MCF 10A (cell line): ENCODE data around the gene MOCS2. TPM values are rescaled to one million over a fixed set of nuclear protein-coding genes. Genes with fewer than 3 reads are reported as not detected.
A peak's percentile ranks its signal among the peaks of the same experiment; 100 is the strongest.

ENCODE experiments used
- BruUV-seq: library from RNA; stranded (reverse); fragments of 400-500 nt; replicated peaks from 2 replicates; lab custom pipeline; 2021; lab: Mats Ljungman, UMichigan
- CTCF ChIA-PET: fragments of 300-600 bp; sonication (Branson Sonifier 250); formaldehyde crosslinking; extraction: SDS; loops from one replicate; lab custom pipeline; 2021; ENCODE audit warnings: antibody characterized with exemption, inconsistent platforms; lab: Yijun Ruan, JAX
- POLR2A ChIA-PET: fragments of 300-600, 350-650 bp; sonication (Branson Sonifier 250); formaldehyde crosslinking; extraction: SDS; loops from one replicate; lab custom pipeline; 2020; ENCODE audit warnings: antibody characterized with exemption, inconsistent platforms; lab: Yijun Ruan, JAX
- DNase-seq: peaks from one replicate; pipeline ENCODE4 v3.0.0-alpha.2; 2018; ENCODE audit not compliant: unreplicated experiment
- H3K27ac Mint-ChIP-seq: one replicate; pipeline ENCODE4 v1.8.0; 2022; ENCODE audit warnings: mild to moderate bottlenecking, low read depth, mixed read lengths; ENCODE audit not compliant: unreplicated experiment
- H3K27me3 Mint-ChIP-seq: one replicate; pipeline ENCODE4 v1.8.0; 2022; ENCODE audit warnings: mixed read lengths; ENCODE audit not compliant: insufficient read depth, unreplicated experiment
- H3K36me3 Mint-ChIP-seq: one replicate; pipeline ENCODE4 v1.8.0; 2022; ENCODE audit warnings: mild to moderate bottlenecking, moderate library complexity, mixed read lengths; ENCODE audit not compliant: insufficient read depth, unreplicated experiment
- H3K4me1 Mint-ChIP-seq: one replicate; pipeline ENCODE4 v1.8.0; 2022; ENCODE audit warnings: mixed read lengths; ENCODE audit not compliant: insufficient read depth, unreplicated experiment
- H3K4me3 Mint-ChIP-seq: one replicate; pipeline ENCODE4 v1.8.0; 2022; ENCODE audit warnings: mild to moderate bottlenecking, moderate library complexity, mixed read lengths; ENCODE audit not compliant: unreplicated experiment
- H3K9me3 Mint-ChIP-seq: one replicate; pipeline ENCODE4 v1.8.0; 2022; ENCODE audit warnings: mixed read lengths; ENCODE audit not compliant: unreplicated experiment
- intact Hi-C: fragments of 100-400 bp; cut with micrococcal nuclease; formaldehyde crosslinking; loops from 2 replicates; pipeline ENCODE4 v1.14.1; 2022
- total RNA-seq: library from RNA; stranded (reverse); gene quantifications from 2 replicates; pipeline ENCODE4 v1.2.3, GENCODE V29; 2022
- TF ChIP-seq, protein P1 (sequence below): fragments of 200-600 bp; IDR thresholded peaks from one replicate; pipeline ENCODE4 v1.8.0; 2022; ENCODE audit warnings: antibody characterized with exemption, mild to moderate bottlenecking; ENCODE audit not compliant: unreplicated experiment

Gene MOCS2
- total RNA-seq, 1 experiment from 2014 or later: 43.0 TPM

DNA sequence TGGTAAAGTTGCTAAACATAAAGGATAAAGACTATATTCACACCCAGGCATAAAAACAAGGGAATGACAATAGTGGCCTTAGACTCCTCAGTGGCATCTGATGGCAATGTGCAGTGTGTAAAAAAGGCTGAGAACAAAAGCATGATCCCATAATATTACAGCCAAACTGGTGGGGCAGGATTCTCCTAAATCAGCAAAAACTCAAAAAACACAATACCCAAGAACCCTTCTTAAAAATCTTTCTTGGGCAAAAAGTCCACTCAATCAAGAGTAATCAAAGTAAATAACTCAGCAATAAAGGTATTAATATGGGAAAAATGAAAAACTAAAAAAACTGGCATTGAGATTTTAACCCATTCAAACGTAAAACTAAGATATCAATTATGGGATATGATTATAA lies 1.6 kb upstream of the MOCS2 start:
- Mint-ChIP-seq H3K36me3 (peaks cover 7% of the 10 kb centered on the region), H3K9me3 (no peaks in the 10 kb centered on the region), H3K27me3 (no peaks in the 10 kb centered on the region), H3K4me1 (peaks cover 8% of the 10 kb centered on the region), H3K4me3 (peak overlapping the region; percentile 97), H3K27ac (no peak overlapping the region)
- POLR2A ChIA-PET: interaction anchor here (2.3 kb wide), 1 partner anchor 10 kb away, joined by 9 read pairs; no protein-coding TSS in a partner anchor
- no TSS peak for BruUV-seq
- CTCF ChIA-PET: interaction anchor here (0.8 to 2.3 kb wide), 2 partner anchors 162 to 167 kb away, joined by 3 to 8 read pairs; no protein-coding TSS in a partner anchor
- no peak for DNase-seq
- TF ChIP-seq, protein P1, sequence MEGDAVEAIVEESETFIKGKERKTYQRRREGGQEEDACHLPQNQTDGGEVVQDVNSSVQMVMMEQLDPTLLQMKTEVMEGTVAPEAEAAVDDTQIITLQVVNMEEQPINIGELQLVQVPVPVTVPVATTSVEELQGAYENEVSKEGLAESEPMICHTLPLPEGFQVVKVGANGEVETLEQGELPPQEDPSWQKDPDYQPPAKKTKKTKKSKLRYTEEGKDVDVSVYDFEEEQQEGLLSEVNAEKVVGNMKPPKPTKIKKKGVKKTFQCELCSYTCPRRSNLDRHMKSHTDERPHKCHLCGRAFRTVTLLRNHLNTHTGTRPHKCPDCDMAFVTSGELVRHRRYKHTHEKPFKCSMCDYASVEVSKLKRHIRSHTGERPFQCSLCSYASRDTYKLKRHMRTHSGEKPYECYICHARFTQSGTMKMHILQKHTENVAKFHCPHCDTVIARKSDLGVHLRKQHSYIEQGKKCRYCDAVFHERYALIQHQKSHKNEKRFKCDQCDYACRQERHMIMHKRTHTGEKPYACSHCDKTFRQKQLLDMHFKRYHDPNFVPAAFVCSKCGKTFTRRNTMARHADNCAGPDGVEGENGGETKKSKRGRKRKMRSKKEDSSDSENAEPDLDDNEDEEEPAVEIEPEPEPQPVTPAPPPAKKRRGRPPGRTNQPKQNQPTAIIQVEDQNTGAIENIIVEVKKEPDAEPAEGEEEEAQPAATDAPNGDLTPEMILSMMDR: no peak
- intact Hi-C loops: no loop called here

- TF ChIP-seq, protein P1: no peak
- POLR2A ChIA-PET: interaction anchor here (0.6 to 2.3 kb wide), 24 partner anchors 9 to 1984 kb away, joined by 3 to 18 read pairs (median 4); partner anchors contain the start of gene ITGA2
- Mint-ChIP-seq H3K4me3 (peak overlapping the region; percentile 97), H3K36me3 (peaks cover 17% of the 10 kb centered on the region), H3K4me1 (peaks cover 18% of the 10 kb centered on the region), H3K9me3 (no peaks in the 10 kb centered on the region), H3K27me3 (no peaks in the 10 kb centered on the region), H3K27ac (peak overlapping the region; percentile 80)
- TSS peak; percentile 74 for BruUV-seq
- CTCF ChIA-PET: interaction anchor here (0.6 to 2.3 kb wide), 10 partner anchors 9 to 1621 kb away, joined by 3 to 10 read pairs (median 3); no protein-coding TSS in a partner anchor
- intact Hi-C loops: no loop called here
- DNase-seq: no peak
These were observed 599 bp upstream of the MOCS2 start for GRCh38 chr5:53110156-53110555.

DNA sequence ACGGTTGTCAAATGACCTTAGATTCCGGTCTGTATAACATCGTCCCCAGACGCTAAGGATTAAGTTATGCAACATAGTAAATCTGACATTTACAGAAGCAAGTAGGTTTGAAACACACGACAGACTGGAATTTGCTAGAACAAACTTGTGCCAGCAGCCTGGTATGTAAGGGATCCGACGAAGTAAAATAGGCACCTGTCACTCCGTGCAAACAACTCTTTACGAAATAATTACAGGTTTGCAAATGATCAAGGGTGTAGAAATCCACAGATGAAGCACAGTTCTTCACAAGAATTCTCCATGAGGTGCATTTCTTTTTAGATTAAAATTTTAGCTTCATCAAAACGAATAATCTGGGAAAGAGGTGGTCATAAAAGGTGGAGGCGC lies 508 bp downstream of the MOCS2 start:
- TSS peak; percentile 35 for BruUV-seq
- intact Hi-C loops: no loop called here
- Mint-ChIP-seq H3K27me3 (no peaks in the 10 kb centered on the region), H3K9me3 (no peaks in the 10 kb centered on the region), H3K4me1 (peaks cover 18% of the 10 kb centered on the region), H3K4me3 (peak overlapping the region; percentile 97), H3K36me3 (peaks cover 22% of the 10 kb centered on the region), H3K27ac (peak overlapping the region; percentile 80)
- ChIA-PET POLR2A (interaction anchor here (0.6 to 2.3 kb wide), 27 partner anchors 8 to 1348 kb away, joined by 3 to 18 read pairs (median 4); partner anchors contain the start of gene ITGA2), CTCF (interaction anchor here (0.6 to 2.3 kb wide), 5 partner anchors 10 to 1303 kb away, joined by 3 to 10 read pairs (median 5); no protein-coding TSS in a partner anchor)
- TF ChIP-seq, protein P1: no peak
- peak; percentile 33 for DNase-seq

DNA sequence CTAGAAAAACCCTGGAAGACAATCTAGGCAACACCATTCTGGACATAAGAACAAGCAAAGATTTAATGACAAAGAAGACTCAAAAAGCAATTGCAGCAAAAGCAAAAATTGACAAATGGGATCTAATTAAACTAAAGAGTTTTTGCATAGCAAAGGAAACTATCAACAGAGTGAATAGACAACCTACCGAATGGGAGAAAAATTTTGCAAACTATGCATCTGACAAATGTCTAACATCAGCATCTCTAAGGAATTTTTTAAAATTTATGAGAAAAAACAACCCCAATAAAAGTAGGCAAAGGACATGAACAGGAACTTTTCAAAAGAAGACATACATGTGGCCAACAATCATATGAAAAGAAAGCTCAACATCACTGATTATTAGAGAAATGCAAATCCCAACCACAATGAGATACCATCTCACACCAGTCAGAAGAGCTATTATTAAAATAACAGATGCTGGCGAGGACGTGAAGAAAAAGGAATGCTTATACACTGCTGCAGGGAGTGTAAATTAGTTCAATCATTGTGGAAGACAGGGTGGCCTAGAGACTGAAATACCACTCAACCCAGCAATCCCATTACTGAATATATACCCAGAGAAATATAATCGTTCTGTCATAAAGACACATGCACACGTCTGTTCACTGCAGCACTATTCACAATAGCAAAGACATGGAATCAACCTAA lies 3.8 kb downstream of the MOCS2 start:
- no TSS peak for BruUV-seq
- TF ChIP-seq, protein P1: no peak
- POLR2A ChIA-PET: interaction anchor here (0.9 to 1.4 kb wide), 2 partner anchors 8 to 68 kb away, joined by 3 read pairs; no protein-coding TSS in a partner anchor

More for the DNA sequence above, 3.8 kb downstream of the MOCS2 start:
- no peak overlapping the region for H3K27ac Mint-ChIP-seq
- intact Hi-C loops: no loop called here
- no peak for DNase-seq
- no peak overlapping the region for H3K4me3 Mint-ChIP-seq
- peaks cover 15% of the 10 kb centered on the region for H3K4me1 Mint-ChIP-seq
- CTCF ChIA-PET: interaction anchor here (0.6 to 5.9 kb wide), 7 partner anchors 10 to 304 kb away, joined by 3 to 39 read pairs (median 3); no protein-coding TSS in a partner anchor
- H3K36me3 Mint-ChIP-seq: peaks cover 39% of the 10 kb centered on the region
- no peaks in the 10 kb centered on the region for H3K27me3 Mint-ChIP-seq
- H3K9me3 Mint-ChIP-seq: no peaks in the 10 kb centered on the region
